Measurements from ENCODE around the gene UNC79. TPM values are rescaled to one million over a fixed set of nuclear protein-coding genes. Genes with fewer than 3 reads are reported as not detected.

The UNC79 gene
- total and polyA plus RNA-seq, 2 donors from 2014 or later = 0.56 to 0.79 TPM

- no peak overlapping the region for H3K4me3 ChIP-seq (ENCODE audit: low read length in 3 of 3)
- H3K4me1 ChIP-seq (ENCODE audit: control insufficient read depth in 2 of 3, insufficient read depth in 2 of 3, low read depth in 1 of 3, low read length in 3 of 3) = peaks cover 0 to 3% (median 3%) of the 10 kb centered on the region in 3 donors
- H3K9ac ChIP-seq (ENCODE audit: low read length in 3 of 3) = no peak overlapping the region
- intact Hi-C loops (cut with DNase I) = no loop called here
- TF ChIP-seq, protein P1, sequence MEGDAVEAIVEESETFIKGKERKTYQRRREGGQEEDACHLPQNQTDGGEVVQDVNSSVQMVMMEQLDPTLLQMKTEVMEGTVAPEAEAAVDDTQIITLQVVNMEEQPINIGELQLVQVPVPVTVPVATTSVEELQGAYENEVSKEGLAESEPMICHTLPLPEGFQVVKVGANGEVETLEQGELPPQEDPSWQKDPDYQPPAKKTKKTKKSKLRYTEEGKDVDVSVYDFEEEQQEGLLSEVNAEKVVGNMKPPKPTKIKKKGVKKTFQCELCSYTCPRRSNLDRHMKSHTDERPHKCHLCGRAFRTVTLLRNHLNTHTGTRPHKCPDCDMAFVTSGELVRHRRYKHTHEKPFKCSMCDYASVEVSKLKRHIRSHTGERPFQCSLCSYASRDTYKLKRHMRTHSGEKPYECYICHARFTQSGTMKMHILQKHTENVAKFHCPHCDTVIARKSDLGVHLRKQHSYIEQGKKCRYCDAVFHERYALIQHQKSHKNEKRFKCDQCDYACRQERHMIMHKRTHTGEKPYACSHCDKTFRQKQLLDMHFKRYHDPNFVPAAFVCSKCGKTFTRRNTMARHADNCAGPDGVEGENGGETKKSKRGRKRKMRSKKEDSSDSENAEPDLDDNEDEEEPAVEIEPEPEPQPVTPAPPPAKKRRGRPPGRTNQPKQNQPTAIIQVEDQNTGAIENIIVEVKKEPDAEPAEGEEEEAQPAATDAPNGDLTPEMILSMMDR (IDR thresholded peaks at IDR 0.05; ENCODE audit: borderline replicate concordance, extremely low read depth, insufficient read depth) = no peak
- FAIRE-seq (no peak), DNase-seq (no peak)
- H3K36me3 ChIP-seq (ENCODE audit: control insufficient read depth in 2 of 3, insufficient read depth in 3 of 3, low read length in 3 of 3) = no peaks in the 10 kb centered on the region
- H3K27ac ChIP-seq (ENCODE audit: low read depth in 2 of 2, low read length in 2 of 2) = no peak overlapping the region
- no peaks in the 10 kb centered on the region for H3K27me3 ChIP-seq (ENCODE audit: control insufficient read depth, insufficient read depth, low read length)
- no peaks in the 10 kb centered on the region for H3K9me3 ChIP-seq (ENCODE audit: control insufficient read depth in 2 of 3, insufficient read depth in 1 of 3, low read length in 3 of 3)
Observed at GRCh38 chr14:93535537-93535936, 104.8 kb downstream of the UNC79 start.

- no peaks in the 10 kb centered on the region for H3K9me3 ChIP-seq (ENCODE audit: control insufficient read depth in 2 of 3, insufficient read depth in 1 of 3, low read length in 3 of 3)
- no peak overlapping the region for H3K4me3 ChIP-seq (ENCODE audit: low read length in 3 of 3)
- no peaks in the 10 kb centered on the region for H3K36me3 ChIP-seq (ENCODE audit: control insufficient read depth in 2 of 3, insufficient read depth in 3 of 3, low read length in 3 of 3)
- intact Hi-C loops (cut with DNase I) = no loop called here
- no peaks in the 10 kb centered on the region for H3K27me3 ChIP-seq (ENCODE audit: control insufficient read depth, insufficient read depth, low read length)
- no peak overlapping the region for H3K27ac ChIP-seq (ENCODE audit: low read depth in 2 of 2, low read length in 2 of 2)
- TF ChIP-seq, protein P1 (IDR thresholded peaks at IDR 0.05; ENCODE audit: borderline replicate concordance, extremely low read depth, insufficient read depth) = no peak
- H3K4me1 ChIP-seq (ENCODE audit: control insufficient read depth in 2 of 3, insufficient read depth in 2 of 3, low read depth in 1 of 3, low read length in 3 of 3) = peaks cover 0 to 3% (median 3%) of the 10 kb centered on the region in 3 donors
- DNase-seq (no peak), FAIRE-seq (no peak)
- H3K9ac ChIP-seq (ENCODE audit: low read length in 3 of 3) = no peak overlapping the region
Observed at GRCh38 chr14:93536945-93537344, 106.2 kb downstream of the UNC79 start.

GRCh38 chr14:93537951-93538350, 107.2 kb downstream of the UNC79 start:
- intact Hi-C loops (cut with DNase I) = no loop called here
- Histone ChIP-seq H3K27me3 (ENCODE audit: control insufficient read depth, insufficient read depth, low read length) (no peaks in the 10 kb centered on the region), H3K9me3 (ENCODE audit: control insufficient read depth in 2 of 3, insufficient read depth in 1 of 3, low read length in 3 of 3) (no peaks in the 10 kb centered on the region), H3K4me3 (ENCODE audit: low read length in 3 of 3) (no peak overlapping the region), H3K27ac (ENCODE audit: low read depth in 2 of 2, low read length in 2 of 2) (no peak overlapping the region), H3K36me3 (ENCODE audit: control insufficient read depth in 2 of 3, insufficient read depth in 3 of 3, low read length in 3 of 3) (no peaks in the 10 kb centered on the region), H3K4me1 (ENCODE audit: control insufficient read depth in 2 of 3, insufficient read depth in 2 of 3, low read depth in 1 of 3, low read length in 3 of 3) (peaks cover 0 to 3% (median 3%) of the 10 kb centered on the region in 3 donors), H3K9ac (ENCODE audit: low read length in 3 of 3) (no peak overlapping the region)
- FAIRE-seq (no peak), DNase-seq (no peak)
- TF ChIP-seq, protein P1 (IDR thresholded peaks at IDR 0.05; ENCODE audit: borderline replicate concordance, extremely low read depth, insufficient read depth) = no peak

- Histone ChIP-seq H3K9me3 (ENCODE audit: control insufficient read depth in 2 of 3, insufficient read depth in 1 of 3, low read length in 3 of 3) (no peaks in the 10 kb centered on the region), H3K4me3 (ENCODE audit: low read length in 3 of 3) (no peak overlapping the region), H3K9ac (ENCODE audit: low read length in 3 of 3) (no peak overlapping the region), H3K36me3 (ENCODE audit: control insufficient read depth in 2 of 3, insufficient read depth in 3 of 3, low read length in 3 of 3) (no peaks in the 10 kb centered on the region), H3K27ac (ENCODE audit: low read depth in 2 of 2, low read length in 2 of 2) (no peak overlapping the region), H3K4me1 (ENCODE audit: control insufficient read depth in 2 of 3, insufficient read depth in 2 of 3, low read depth in 1 of 3, low read length in 3 of 3) (peaks cover 0 to 2% (median 1%) of the 10 kb centered on the region in 3 donors), H3K27me3 (ENCODE audit: control insufficient read depth, insufficient read depth, low read length) (no peaks in the 10 kb centered on the region)
- FAIRE-seq = no peak
- no peak for DNase-seq
- TF ChIP-seq, protein P1 (IDR thresholded peaks at IDR 0.05; ENCODE audit: borderline replicate concordance, extremely low read depth, insufficient read depth) = no peak
- intact Hi-C loops (cut with DNase I) = no loop called here
Observed at GRCh38 chr14:93538413-93538812, 107.7 kb downstream of the UNC79 start.
